ENCODE measurements around the gene PIGV.

Gene PIGV

DNA sequence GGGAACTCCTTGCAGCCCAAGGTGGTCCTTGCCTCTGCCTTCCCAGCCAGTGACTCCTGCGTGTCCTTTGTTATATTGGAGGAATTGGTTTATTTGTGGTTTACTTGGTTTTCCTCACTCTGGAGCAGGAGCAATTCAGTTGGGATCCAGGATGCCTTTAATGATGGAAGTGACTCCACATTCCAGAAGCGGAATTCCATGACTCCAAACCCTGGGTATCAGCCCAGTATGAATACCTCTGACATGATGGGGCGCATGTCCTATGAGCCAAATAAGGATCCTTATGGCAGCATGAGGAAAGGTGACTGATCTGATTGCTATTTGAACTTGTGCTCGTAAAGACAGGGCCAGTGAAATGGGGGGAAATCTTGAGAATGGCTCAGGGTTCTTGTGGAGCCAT, 15.1 kb upstream of the PIGV start:
- DNase-seq (ENCODE audit: low read depth): peak; percentile 15
- H3K4me3 ChIP-seq (ENCODE audit: low read length): no peak overlapping the region
- TF ChIP-seq, protein P1, sequence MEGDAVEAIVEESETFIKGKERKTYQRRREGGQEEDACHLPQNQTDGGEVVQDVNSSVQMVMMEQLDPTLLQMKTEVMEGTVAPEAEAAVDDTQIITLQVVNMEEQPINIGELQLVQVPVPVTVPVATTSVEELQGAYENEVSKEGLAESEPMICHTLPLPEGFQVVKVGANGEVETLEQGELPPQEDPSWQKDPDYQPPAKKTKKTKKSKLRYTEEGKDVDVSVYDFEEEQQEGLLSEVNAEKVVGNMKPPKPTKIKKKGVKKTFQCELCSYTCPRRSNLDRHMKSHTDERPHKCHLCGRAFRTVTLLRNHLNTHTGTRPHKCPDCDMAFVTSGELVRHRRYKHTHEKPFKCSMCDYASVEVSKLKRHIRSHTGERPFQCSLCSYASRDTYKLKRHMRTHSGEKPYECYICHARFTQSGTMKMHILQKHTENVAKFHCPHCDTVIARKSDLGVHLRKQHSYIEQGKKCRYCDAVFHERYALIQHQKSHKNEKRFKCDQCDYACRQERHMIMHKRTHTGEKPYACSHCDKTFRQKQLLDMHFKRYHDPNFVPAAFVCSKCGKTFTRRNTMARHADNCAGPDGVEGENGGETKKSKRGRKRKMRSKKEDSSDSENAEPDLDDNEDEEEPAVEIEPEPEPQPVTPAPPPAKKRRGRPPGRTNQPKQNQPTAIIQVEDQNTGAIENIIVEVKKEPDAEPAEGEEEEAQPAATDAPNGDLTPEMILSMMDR (conservative IDR thresholded peaks at IDR 0.05; ENCODE audit: low read depth, low read length): no peak

DNA sequence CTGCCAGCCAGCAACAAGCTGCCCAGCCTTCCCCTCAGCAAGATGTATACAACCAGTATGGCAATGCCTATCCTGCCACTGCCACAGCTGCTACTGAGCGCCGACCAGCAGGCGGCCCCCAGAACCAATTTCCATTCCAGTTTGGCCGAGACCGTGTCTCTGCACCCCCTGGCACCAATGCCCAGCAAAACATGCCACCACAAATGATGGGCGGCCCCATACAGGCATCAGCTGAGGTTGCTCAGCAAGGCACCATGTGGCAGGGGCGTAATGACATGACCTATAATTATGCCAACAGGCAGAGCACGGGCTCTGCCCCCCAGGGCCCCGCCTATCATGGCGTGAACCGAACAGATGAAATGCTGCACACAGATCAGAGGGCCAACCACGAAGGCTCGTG, 13.3 kb upstream of the PIGV start:
- H3K4me3 ChIP-seq (ENCODE audit: low read length): no peak overlapping the region
- no peak for DNase-seq (ENCODE audit: low read depth)
- TF ChIP-seq, protein P1 (conservative IDR thresholded peaks at IDR 0.05; ENCODE audit: low read depth, low read length): no peak

DNA sequence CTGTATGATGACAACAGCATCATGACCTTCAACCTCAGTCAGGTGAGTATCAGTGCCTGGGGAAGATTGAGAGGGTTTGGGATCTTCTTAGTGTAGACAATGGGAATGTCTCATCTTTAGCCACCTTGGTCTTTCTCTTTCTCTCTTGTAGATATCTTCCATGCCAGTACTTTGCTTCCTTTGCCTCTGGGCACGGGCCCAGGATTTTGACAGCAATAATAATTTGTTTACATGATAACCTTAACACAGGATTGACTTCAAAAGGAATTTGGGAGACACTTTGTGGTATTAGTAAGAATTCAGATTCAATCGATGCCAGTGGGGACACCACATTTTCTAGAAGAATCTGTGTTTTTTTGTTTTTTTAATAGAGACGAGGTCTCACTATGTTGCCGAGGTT, 12.1 kb upstream of the PIGV start:
- TF ChIP-seq, protein P1 (conservative IDR thresholded peaks at IDR 0.05; ENCODE audit: low read depth, low read length): no peak
- DNase-seq (ENCODE audit: low read depth): no peak
- no peak overlapping the region for H3K4me3 ChIP-seq (ENCODE audit: low read length)

DNA sequence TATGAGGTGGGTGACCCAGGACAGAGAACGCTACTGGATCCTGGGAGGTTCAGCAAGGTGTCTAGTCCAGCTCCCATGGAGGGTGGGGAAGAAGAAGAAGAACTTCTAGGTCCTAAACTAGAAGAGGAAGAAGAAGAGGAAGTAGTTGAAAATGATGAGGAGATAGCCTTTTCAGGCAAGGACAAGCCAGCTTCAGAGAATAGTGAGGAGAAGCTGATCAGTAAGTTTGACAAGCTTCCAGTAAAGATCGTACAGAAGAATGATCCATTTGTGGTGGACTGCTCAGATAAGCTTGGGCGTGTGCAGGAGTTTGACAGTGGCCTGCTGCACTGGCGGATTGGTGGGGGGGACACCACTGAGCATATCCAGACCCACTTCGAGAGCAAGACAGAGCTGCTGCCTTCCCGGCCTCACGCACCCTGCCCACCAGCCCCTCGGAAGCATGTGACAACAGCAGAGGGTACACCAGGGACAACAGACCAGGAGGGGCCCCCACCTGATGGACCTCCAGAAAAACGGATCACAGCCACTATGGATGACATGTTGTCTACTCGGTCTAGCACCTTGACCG, 8.6 kb upstream of the PIGV start:
- TF ChIP-seq, protein P1 (conservative IDR thresholded peaks at IDR 0.05; ENCODE audit: low read depth, low read length): no peak

DNA sequence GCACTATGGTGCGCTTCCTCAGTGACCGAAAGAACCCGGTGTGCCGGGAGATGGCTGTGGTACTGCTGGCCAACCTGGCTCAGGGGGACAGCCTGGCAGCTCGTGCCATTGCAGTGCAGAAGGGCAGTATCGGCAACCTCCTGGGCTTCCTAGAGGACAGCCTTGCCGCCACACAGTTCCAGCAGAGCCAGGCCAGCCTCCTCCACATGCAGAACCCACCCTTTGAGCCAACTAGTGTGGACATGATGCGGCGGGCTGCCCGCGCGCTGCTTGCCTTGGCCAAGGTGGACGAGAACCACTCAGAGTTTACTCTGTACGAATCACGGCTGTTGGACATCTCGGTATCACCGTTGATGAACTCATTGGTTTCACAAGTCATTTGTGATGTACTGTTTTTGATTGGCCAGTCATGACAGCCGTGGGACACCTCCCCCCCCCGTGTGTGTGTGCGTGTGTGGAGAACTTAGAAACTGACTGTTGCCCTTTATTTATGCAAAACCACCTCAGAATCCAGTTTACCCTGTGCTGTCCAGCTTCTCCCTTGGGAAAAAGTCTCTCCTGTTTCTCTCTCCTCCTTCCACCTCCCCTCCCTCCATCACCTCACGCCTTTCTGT, 7.3 kb upstream of the PIGV start:
- no peak for DNase-seq (ENCODE audit: low read depth)
- TF ChIP-seq, protein P1 (conservative IDR thresholded peaks at IDR 0.05; ENCODE audit: low read depth, low read length): no peak
- H3K4me3 ChIP-seq (ENCODE audit: low read length): no peak overlapping the region

More for the DNA sequence above, 8.6 kb upstream of the PIGV start:
- no peak overlapping the region for H3K4me3 ChIP-seq (ENCODE audit: low read length)
- no peak for DNase-seq (ENCODE audit: low read depth)

DNA sequence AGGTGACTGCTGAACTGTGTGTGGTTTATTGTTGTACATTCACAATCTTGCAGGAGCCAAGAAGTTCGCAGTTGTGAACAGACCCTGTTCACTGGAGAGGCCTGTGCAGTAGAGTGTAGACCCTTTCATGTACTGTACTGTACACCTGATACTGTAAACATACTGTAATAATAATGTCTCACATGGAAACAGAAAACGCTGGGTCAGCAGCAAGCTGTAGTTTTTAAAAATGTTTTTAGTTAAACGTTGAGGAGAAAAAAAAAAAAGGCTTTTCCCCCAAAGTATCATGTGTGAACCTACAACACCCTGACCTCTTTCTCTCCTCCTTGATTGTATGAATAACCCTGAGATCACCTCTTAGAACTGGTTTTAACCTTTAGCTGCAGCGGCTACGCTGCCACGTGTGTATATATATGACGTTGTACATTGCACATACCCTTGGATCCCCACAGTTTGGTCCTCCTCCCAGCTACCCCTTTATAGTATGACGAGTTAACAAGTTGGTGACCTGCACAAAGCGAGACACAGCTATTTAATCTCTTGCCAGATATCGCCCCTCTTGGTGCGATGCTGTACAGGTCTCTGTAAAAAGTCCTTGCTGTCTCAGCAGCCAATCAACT, 6.4 kb upstream of the PIGV start:
- no peak for DNase-seq (ENCODE audit: low read depth)
- H3K4me3 ChIP-seq (ENCODE audit: low read length): no peak overlapping the region
- TF ChIP-seq, protein P1 (conservative IDR thresholded peaks at IDR 0.05; ENCODE audit: low read depth, low read length): no peak
